Measurements from ENCODE around the gene CEACAM6. TPM values are rescaled to one million over a fixed set of nuclear protein-coding genes. Genes with fewer than 3 reads are reported as not detected.
A peak's percentile ranks its signal among the peaks of the same experiment; 100 is the strongest.
"Not testable (repeated sequence)": the region's sequence is repeated elsewhere in the genome, so short reads cannot be mapped to it uniquely, and the experiment has no call there.

Gene CEACAM6
- total RNA-seq, 1 donor from 2014 or later, result 1.1 TPM

DNA sequence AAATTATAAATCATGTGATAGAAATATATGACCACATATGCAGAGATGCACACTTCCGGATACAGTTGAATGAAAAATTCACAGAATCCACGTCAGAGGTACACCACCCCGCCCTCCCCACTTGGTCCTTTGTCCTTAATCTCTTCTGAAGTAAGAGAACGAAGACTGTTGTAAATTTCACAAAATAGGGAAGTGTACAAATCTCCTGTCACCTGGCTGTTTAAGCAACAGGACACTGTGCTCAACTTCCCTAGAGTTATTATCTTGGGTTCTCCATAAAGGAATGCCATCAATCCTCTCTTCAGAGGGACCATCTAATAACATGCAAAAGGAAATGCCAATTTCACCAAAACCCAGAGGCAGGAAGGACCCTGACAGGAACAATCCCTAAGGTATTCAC, 10.5 kb upstream of the CEACAM6 start:
- ATAC-seq, result no peak
- intact Hi-C loops (cut with DNase I), result no loop called here
- no peak for DNase-seq (ENCODE audit: low spot score)

DNA sequence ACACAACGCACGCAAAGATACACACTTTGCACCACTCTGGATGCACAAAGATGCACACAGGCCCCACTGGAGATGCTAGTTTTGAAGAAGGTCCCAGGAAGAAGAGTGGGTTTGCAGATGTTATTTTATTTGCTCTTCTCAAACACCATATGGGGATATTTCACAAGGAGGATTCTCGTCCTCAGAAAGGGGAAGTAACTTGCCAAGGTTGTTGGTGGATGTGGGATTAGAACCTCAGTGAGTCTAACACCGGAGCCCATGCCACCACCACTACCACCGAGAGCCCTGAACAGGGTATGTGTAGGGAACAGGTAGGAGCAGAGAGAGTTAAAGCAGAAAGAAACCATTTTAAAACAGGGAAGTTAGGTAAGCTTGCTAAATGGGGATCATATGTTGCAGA, 9.6 kb upstream of the CEACAM6 start:
- DNase-seq (ENCODE audit: low spot score) (no peak), ATAC-seq (no peak)
- intact Hi-C loops (cut with DNase I), result no loop called here

DNA sequence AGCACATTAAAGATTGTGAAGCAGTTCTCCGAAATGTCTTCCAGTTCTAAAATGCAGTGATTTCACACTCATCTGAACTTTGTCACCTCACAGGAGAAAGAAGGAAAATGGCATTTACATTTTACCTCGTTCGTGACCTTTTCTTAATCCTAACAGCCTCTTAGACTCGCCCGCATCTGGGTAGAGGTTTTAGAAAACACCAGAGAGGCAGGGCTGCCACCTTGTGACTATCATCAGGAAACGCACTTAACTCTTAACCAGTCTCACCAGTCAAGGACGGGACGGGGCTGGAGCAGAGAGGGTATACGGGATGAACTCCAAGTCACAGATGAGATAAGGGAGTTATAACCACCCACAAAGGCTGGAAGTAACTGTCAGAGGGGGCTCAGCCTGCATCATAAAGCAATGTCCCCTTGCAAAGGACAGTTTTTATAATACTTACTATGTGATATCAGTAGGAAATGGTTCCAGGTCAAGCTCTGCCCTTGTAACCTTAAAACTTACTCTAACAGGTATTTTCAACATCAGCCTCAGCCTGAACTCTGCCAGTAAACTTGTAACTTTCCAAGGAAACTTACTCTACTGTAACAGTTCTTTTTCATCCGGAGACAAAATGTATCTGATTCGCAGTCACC, 8.6 kb upstream of the CEACAM6 start:
- intact Hi-C loops (cut with DNase I), result no loop called here
- DNase-seq (ENCODE audit: low spot score) (no peak), ATAC-seq (no peak)

DNA sequence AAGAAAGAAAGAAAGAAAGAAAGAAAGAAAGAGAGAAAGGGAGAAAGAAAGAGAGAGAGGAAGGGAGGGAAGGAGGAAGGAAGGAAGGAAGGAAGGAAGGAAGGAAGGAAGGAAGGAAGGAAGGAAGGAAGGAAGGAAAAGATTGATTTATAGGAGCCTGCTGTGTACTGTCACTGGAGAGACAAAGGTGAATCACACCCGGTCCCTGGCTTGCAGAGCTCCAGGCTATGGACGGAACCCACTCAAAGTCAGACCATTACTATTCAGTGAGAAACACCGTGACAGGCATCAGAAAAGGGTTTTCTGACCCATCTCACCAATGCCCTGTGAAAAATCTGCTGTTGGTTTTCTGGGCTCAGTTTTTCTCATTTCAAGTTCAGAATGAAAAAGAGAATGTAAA, 7.3 kb upstream of the CEACAM6 start:
- intact Hi-C loops (cut with DNase I), result no loop called here
- DNase-seq (ENCODE audit: low spot score), result no peak
- ATAC-seq, result no peak

DNA sequence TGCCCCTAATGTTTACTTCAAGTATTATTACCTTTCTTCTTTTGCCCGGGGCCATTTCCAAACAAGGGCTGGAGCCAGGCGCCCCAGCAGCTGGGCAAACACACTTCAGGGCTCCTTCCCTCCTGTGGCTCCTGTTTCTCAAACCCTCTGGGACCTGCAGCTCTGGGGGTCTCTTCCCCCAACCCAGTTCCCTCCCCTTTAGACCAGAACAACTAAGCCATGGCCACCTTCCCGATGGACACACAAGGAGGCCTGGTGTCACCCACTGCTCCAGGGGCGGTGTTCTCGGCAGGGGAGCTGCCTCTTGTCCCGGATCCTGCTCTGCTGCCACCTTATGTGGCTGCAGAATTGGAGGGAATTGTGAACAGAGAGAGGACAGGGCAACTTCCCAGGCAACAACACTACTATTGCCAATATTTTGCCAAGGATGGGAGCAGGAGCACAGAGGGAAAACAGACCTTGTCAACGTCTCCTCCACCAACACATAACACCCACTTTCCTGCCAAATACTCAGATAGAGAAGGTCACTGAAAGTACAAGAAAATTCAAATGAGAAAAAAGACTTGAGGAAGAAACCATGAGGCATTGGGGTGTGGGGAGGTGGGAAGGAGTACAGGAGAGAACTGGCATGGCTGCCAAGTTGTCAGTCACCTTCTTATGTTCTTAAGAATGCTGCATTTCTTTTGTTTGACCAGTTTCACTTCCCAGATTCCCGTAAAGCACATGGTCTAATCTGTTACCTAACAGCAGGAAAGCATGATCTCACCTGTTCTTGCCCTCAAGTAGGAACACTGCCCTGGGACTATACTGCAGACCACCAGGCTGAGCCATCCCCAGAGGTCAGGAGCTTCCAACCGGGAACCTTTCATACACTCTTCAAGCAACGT, 4.8 kb upstream of the CEACAM6 start:
- ATAC-seq; DNase-seq (ENCODE audit: low spot score); intact Hi-C loops (cut with DNase I): not testable (repeated sequence)

- intact Hi-C loops (cut with DNase I), result no loop called here
- ATAC-seq (no peak), DNase-seq (ENCODE audit: low spot score) (peak; percentile 65)
Measured at GRCh38 chr19:41753159-41753558, 2.2 kb upstream of the CEACAM6 start.

DNA sequence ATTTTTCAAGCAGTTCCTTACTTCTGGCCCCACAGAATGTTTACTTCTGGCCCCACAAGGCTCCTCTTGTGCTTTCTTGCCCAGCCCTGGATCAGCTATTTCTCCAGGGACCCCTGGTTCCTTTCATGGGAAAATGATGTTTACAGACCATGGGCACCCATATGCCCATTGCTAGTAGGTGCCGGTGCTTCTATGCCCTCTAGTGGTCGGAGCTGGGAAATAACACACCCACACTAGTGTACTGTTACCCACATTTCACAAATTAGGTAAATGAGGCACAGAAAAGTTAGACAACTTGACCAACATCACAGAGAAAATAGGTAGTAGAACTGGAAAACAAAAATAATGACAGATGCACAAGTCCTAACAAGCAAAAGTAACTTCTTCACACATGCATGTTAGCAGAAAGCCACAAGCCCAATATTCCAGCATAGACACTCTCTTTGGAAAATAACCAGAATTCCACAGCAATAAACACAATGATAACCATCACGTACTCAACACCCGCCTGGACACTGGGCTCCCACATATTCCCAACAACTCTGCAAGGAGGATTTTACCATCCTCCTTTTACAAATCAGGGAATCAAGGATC, 1.3 kb upstream of the CEACAM6 start:
- DNase-seq (ENCODE audit: low spot score) (no peak), ATAC-seq (peak; percentile 59)
- intact Hi-C loops (cut with DNase I), result no loop called here

DNA sequence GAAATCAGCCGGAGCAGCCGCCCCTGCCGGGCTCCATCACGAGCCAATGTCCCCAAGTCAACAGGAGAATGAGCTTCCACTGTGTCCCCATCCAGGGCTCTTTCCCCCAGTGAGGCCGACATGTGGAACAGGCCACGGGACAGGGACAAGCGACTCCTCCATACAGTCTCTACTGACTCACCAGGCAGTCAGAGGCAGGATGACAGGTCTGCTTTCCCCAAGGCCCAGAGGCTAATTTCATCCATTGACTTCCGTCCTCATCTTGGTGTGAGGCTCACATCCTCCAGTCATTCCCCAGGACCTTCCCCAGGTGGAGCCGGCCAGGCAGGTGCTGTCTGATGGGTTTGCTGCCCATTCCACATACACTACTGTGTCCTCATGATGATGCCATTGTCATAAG, 3.5 kb downstream of the CEACAM6 start:
- ATAC-seq (no peak), DNase-seq (ENCODE audit: low spot score) (no peak)
- intact Hi-C loops (cut with DNase I), result no loop called here

GRCh38 chr19:41767115-41767514, 11.8 kb downstream of the CEACAM6 start:
- intact Hi-C loops (cut with DNase I), result no loop called here
- DNase-seq (ENCODE audit: low spot score) (no peak), ATAC-seq (no peak)

GRCh38 chr19:41768105-41768504, 12.8 kb downstream of the CEACAM6 start:
- ATAC-seq; DNase-seq (ENCODE audit: low spot score); intact Hi-C loops (cut with DNase I): not testable (repeated sequence)

- ATAC-seq (no peak), DNase-seq (ENCODE audit: low spot score) (no peak)
- intact Hi-C loops (cut with DNase I), result no loop called here
Measured at GRCh38 chr19:41769608-41770007, 14.3 kb downstream of the CEACAM6 start.

- DNase-seq (ENCODE audit: low spot score) (no peak), ATAC-seq (no peak)
- intact Hi-C loops (cut with DNase I), result no loop called here
Measured at GRCh38 chr19:41771410-41771809, 16.1 kb downstream of the CEACAM6 start.

GRCh38 chr19:41774515-41774980, 19.2 kb downstream of the CEACAM6 start:
- no peak for DNase-seq (ENCODE audit: low spot score)
- intact Hi-C loops (cut with DNase I), result no loop called here
- no peak for ATAC-seq

DNA sequence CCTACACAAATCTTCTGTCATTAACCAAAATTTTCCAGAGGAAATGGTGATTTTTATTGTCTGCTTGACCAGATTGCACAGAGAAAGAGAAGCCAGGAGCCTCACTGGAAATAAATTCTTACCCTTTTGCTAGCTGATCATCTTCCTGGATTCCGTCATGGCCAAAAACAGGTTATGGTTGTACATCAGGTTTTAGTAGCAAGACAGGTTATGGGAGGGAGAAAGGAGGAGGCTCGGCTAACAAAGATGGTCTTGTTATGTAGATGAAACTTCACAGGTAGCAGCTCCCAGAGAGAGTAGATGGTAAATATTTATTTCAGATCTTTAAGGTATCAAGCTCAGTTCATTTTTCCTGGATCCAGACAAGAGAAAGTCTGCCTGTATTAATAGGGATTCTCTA, 21.4 kb downstream of the CEACAM6 start:
- intact Hi-C loops (cut with DNase I), result no loop called here
- DNase-seq (ENCODE audit: low spot score) (no peak), ATAC-seq (no peak)

- no peak for DNase-seq (ENCODE audit: low spot score)
- no peak for ATAC-seq
- intact Hi-C loops (cut with DNase I), result no loop called here
Measured at GRCh38 chr19:41783612-41784011, 28.3 kb downstream of the CEACAM6 start.

DNA sequence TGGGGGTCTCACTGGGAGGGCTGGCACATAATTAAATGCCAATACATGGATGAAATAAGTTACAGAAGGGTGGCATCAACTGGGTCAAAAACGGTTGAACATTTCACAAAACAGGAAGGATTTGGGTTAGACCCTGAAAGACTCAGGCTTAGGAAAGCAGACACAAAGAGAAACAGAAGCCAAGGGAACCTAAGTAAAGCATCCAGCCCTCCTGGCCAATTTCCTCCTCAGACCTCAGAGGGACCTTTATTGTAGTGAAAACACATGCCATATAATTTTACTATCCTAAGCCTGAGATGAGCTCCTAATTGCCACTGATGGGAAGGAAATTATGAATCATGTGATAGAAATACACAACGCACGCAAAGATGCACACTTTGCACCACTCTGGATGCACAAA, 29.0 kb downstream of the CEACAM6 start:
- intact Hi-C loops (cut with DNase I), result no loop called here
- no peak for ATAC-seq
- no peak for DNase-seq (ENCODE audit: low spot score)

DNA sequence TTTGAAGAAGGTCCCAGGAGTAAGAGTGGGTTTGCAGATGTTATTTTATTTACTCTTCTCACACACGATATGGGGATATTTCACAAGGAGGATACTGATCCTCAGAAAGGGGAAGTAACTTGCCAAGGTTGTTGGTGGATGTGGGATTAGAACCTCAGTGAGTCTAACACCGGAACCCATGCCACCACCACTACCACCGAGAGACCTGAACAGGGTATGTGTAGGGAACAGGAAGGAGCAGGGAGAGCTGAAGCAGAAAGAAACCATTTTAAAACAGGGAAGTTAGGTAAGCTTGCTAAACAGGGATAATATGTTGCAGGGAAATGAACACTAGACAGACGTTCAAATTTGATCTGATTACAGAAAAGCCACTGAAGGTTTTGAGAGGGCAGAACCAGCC, 29.4 kb downstream of the CEACAM6 start:
- intact Hi-C loops (cut with DNase I), result no loop called here
- ATAC-seq (no peak), DNase-seq (ENCODE audit: low spot score) (no peak)

DNA sequence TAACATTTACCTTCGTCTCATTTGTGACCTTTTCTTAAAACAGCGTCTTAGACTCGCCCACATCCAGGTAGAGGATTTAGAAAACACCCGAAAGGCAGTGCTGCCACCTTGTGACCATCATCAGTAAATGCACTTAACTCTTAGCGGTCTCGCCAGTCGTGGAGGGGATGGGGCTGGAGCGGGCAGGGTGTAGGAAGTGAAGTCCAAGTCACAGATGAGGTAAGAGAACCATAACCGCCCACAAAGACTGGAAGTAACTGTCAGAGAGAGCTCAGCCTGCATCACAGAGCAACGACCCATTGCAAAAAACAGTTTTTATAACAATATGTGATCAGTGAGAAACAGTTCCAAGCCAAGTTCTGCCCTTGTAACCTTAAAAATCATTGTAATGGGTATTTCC, 30.3 kb downstream of the CEACAM6 start:
- no peak for ATAC-seq
- peak; percentile 61 for DNase-seq (ENCODE audit: low spot score)

DNA sequence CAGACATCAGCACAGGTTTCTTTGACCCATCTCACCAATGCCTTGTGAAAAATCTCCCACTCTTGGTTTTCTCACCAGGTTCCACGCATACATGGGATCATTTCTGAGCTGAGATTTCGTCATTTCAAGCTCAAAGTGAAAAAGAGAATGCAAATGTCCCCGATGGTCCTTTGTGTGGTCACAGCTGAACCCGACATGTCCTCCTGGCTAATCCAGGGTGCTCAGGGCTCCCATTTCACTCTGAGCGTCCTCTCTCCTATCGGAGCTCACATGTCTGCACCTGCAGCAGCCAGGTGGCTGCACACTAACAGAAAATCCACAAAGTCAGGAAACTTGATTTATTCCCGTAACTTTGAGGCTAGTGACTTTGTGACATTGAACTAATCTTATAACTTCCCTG, 31.7 kb downstream of the CEACAM6 start:
- intact Hi-C loops (cut with DNase I), result no loop called here
- no peak for ATAC-seq

More for the DNA sequence above, 30.3 kb downstream of the CEACAM6 start:
- intact Hi-C loops (cut with DNase I), result no loop called here

DNA sequence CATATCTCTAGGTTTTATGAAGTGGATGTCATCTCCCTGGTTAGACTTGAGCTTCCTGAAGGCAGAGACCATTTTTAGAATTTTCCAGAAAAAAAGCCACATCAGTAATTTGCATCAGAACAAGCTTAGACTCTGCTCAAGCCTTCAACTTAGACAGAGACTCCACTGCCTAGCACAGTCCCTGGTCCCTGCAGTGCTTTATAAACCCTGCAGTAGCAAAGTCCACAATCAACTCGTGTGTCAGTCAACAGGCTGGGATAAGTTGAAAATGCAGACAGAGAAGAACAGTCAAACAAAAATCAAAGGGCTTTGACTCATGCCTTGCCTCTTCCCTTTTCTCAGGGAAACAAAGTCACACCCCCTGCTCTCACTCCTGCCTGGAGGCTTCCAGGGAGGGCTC, 33.2 kb downstream of the CEACAM6 start:
- ATAC-seq; DNase-seq (ENCODE audit: low spot score); intact Hi-C loops (cut with DNase I): not testable (repeated sequence)

More for the DNA sequence above, 31.7 kb downstream of the CEACAM6 start:
- no peak for DNase-seq (ENCODE audit: low spot score)

Data from sciatic nerve (tissue), 2 donors.